Spleen (tissue), 7 donors: Measurements from ENCODE around the gene POU1F1.

Experiments
- POLR2AphosphoS5 ChIP-seq, 3 donors: sonication (generic); formaldehyde crosslinking; IDR thresholded peaks; one replicate each; pipeline ENCODE4 v1.5.1; 2017; ENCODE audit warnings: antibody characterized with exemption in 3 of 3
- TF ChIP-seq, protein P1 (sequence below), 11 experiments: fragments of 200-600 bp in 7 of 11; fragments of 450-650 bp in 4 of 11; sonication (generic) in 4 of 11; IDR thresholded peaks in 8 of 11; conservative IDR thresholded peaks in 3 of 11; 1 replicate in 7 of 11; 2 replicates in 4 of 11; pipeline versions ENCODE4 v1.4.0 to v1.8.0; 2016 to 2021; ENCODE audit warnings: antibody characterized with exemption in 11 of 11, inconsistent platforms in 4 of 11, mild to moderate bottlenecking in 1 of 11
- donor health status: DM: no; HTN: no; CAD: no; lungs with moderate emphysema.
- donor health status: DM: no; HTN: no; CAD: no.
- donor health status: DM: no; HTN: no; CAD: no.

DNA sequence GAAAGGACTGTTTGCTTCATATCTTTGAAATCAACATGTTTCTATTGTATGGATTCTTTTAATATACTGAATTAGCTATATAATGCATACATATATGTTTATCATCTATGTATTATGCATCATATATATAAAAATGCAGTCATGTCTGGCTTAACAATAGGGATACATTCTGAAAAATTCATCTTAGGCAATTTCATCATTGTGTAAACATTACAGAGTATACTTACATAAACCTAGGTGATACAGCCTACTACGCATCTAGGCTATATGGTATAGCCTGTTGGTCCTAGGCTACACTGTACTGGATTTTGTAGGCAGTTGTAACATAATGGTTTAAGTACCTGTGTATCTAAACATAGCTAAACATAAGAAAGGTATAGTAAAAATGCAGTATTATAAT lies 27.6 kb downstream of the POU1F1 start:
- TF ChIP-seq POLR2AphosphoS5 (IDR thresholded peaks at IDR 0.05) = no peak
- TF ChIP-seq, protein P1, sequence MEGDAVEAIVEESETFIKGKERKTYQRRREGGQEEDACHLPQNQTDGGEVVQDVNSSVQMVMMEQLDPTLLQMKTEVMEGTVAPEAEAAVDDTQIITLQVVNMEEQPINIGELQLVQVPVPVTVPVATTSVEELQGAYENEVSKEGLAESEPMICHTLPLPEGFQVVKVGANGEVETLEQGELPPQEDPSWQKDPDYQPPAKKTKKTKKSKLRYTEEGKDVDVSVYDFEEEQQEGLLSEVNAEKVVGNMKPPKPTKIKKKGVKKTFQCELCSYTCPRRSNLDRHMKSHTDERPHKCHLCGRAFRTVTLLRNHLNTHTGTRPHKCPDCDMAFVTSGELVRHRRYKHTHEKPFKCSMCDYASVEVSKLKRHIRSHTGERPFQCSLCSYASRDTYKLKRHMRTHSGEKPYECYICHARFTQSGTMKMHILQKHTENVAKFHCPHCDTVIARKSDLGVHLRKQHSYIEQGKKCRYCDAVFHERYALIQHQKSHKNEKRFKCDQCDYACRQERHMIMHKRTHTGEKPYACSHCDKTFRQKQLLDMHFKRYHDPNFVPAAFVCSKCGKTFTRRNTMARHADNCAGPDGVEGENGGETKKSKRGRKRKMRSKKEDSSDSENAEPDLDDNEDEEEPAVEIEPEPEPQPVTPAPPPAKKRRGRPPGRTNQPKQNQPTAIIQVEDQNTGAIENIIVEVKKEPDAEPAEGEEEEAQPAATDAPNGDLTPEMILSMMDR (IDR thresholded peaks at IDR 0.05 in 8 of 11, conservative IDR thresholded peaks at IDR 0.05 in 3 of 11) = no peak
